Left lobe of liver (tissue), 2 donors: ENCODE results near the gene MET. TPM values are rescaled to one million over a fixed set of nuclear protein-coding genes. Genes with fewer than 3 reads are reported as not detected.
"Not testable (repeated sequence)": the region's sequence is repeated elsewhere in the genome, so short reads cannot be mapped to it uniquely, and the experiment has no call there.

Experiments used
- ATAC-seq: fragments of 200-7000 bp; cut with Tn5 transposase; one replicate; pipeline ENCODE4 v1.9.1; 2020; ENCODE audit warnings: mild to moderate bottlenecking, moderate library complexity
- DNase-seq: peaks from one replicate; pipeline ENCODE4 v3.0.0-alpha.2; 2020; ENCODE audit warnings: low spot score
- total RNA-seq: library from RNA; stranded (reverse); gene quantifications from one replicate; pipeline ENCODE4 v1.2.1, GENCODE V29; 2021
- donor health status: DM: no; HTN: no; CAD: no; lungs with moderate emphysema.
- donor health status: DM: no; HTN: yes; CAD: no.

The MET gene
- total RNA-seq, 1 donor from 2014 or later: 32.2 TPM

DNA sequence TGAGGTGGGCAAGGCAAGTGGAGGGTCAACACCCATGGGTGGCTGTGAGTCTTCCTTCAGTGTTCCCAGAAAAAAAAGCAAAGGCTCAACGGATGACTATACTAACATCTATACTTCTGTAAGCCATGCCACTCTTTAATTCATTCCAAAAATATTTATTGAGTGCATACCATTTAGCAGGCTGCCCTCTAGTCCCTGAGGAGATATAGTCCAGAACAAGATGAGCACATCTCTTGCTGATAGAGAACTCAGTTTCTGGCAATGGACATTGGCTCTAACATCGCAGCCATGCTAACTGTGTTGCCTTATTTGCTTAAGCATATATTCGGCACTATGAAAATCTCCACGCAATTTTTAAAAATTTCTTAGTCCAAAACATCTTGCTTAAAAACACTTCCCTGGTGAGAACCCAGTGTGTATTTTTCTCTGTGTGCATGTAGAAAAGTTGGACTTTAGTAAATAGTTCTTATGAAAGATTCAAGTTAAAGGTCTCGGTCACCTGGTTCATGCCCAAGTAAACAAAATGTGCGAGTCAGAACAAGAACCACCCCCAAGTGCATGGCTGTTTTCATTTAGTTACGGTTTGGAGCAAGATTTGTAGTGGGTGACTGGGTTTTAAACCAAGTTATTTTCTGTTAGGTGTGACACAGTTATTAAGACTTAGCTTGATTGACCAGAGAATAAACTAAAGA lies 69.8 kb downstream of the MET start:
- peak; percentile 65 for DNase-seq
- ATAC-seq: peak; percentile 79

DNA sequence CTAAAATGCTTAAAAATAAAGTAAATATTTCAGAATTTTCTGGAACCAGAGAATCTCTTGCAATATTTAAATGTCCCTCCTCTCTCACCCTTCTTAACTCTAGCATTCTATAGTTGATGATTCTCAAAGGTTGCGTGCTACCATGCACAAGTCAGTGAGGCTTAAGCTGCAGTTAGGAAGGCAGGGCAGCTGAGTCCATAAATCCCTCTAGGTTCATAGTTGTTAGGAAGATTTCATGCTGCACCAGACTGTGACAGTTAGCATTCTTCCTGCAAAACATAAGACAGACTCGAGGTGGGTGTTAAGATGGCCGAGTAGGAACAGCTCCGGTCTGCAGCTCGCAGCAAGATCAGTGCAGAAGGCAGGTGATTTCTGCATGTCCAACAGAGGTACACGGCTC lies 70.6 kb downstream of the MET start:
- ATAC-seq (no peak), DNase-seq (no peak)

DNA sequence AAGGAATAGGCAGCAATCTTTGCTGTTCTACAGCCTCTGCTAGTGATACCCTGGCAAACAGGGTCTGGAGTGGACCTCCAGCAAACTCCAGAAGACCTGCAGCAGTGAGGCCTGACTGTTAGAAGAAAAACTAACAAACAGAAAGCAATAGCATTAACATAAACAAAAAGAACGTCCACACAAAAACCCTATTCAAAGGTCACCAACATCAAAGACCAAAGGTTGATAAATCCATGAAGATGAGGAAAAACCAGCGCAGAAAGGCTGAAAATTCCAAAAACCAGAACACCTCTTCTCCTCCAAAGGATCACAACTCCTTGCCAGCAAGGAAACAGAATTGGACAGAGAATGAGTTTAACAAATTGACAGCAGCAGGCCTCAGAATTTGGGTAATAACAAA lies 71.8 kb downstream of the MET start:
- ATAC-seq, DNase-seq: not testable (repeated sequence)

DNA sequence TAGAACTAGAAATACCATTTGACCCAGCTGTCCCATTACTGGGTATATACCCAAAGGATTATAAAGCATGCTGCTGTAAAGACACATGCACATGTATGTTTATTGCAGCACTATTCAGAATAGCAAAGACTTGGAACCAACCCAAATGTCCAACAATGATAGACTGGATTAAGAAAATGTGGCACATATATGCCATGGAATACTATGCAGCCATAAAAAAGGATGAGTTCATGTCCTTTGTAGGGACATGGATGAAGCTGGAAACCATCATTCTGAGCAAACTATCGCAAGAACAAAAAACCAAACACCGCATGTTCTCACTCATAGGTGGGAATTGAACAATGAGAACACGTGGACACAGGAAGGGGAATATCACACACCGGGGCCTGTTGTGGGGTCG lies 74.4 kb downstream of the MET start:
- ATAC-seq, DNase-seq: not testable (repeated sequence)

DNA sequence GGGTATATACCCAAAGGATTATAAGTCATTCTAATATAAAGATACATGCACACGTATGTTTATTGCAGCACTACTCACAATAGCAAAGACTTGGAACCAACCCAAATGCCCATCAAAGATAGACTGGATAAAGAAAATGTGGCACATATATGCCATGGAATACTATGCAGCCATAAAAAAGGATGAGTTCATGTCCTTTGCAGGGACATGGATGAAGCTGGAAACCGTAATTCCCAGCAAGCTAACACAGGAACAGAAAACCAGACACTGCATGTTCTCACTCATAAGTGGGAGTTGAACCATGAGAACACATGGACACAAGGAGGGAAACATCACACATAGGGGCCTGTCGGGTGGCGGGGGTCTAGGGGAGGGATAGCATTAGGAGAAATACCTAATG lies 79.1 kb downstream of the MET start:
- ATAC-seq, DNase-seq: not testable (repeated sequence)

DNA sequence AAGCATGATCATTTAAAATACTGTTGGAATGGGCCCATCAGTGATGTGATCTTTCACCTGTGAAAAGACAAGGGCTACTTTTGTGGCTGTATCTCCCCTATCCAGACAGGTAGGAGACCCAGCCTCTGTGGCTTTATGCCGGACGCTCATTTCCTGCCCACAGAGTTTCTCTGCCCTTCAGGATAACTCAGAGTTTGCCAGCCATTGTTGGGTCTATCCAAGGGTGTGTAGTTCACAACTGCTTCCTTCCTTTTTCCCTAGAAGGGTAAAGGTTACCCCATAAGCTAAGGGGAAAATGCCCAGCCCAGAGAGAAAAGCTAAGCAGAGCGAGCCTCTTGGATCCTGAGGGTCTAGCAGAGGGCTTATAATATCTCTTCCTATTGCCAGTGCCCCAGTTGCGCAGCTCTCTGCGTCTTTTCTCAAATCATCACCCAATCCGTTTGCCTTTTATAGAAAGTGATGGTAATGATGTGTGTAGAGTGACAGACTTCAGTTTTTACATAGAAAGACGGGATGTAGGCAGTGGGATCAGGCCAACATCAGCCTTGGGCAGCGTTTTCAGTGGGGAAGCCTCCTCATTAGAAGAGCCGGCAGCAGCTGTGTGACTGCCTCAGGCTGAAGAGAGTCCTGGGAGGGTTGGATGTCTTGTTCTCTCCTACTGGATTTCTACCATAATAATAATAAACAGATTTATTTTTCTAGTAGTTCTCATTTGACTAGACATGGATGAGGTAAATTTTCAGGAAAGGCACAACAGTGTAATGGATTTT lies 80.5 kb downstream of the MET start:
- DNase-seq (no peak), ATAC-seq (no peak)

DNA sequence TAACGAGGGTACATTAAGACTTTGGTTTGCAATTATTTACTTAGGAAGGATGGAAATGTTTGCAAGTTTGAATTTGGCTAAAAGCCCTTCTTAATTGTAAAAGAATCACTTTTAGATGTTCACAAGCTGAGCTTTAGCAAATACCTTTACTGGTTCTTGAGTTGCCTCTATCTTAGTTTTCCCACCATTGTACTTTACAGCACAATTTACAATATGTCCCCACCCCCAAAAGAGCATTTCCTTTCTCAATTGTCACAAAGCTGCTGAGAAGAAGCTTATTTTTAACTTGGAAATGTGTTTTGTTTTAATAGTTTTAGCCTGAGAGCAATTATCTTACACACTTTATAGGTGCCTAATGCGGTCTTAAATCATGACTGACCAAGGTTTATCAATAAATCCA lies 81.1 kb downstream of the MET start:
- no peak for DNase-seq

DNA sequence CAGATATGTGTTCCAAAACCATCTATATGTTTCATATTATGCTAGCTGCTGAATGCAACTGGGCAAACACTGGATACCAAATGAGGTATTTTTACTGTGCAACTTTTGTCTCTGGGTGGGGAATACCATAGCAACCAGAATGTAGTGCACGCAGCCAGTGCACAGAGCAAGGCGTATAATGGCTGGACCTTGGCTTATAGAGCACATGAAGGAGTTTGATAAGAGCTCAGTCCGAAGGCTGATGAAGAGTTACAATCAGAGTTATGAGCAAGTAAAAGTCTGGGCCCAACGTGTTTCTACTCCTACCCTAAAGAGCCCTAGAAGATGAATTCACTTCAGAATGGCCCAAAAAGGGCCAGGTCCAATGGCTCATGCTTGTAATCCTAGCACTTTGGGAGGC lies 82.2 kb downstream of the MET start:
- ATAC-seq (no peak), DNase-seq (no peak)

More for the DNA sequence above, 81.1 kb downstream of the MET start:
- ATAC-seq: no peak

DNA sequence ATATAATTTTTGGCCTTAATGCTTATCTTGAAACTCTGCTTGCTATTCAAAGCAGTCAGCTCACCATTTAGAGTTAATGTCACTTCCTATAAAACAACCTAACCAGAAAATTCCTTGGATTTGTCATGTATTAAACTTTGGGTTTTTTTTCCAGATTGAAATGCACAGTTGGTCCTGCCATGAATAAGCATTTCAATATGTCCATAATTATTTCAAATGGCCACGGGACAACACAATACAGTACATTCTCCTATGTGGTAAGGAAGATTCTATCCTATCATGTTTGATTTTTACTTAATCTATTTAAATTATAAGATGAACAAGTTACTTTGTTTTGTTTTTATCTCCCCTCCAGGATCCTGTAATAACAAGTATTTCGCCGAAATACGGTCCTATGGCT lies 85.3 kb downstream of the MET start:
- DNase-seq (no peak), ATAC-seq (no peak)

DNA sequence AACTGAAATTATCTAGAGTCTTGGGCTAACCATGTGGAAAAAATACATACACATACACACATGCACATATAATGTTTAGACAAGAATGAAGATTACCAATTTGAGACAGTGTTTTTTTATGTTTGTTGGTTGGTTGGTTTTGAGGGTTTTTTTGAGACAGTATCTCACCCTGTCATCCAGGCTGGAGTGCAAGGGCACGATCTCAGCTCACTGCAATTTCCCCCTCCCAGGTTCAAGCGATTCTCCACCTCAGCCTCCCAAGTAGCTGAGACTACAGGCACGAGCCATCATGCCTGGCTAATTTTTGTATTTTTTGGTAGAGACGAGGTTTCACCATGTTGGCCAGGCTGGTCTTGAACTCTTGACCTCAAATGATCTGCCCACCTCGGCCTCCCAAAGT lies 87.6 kb downstream of the MET start:
- ATAC-seq, DNase-seq: not testable (repeated sequence)

DNA sequence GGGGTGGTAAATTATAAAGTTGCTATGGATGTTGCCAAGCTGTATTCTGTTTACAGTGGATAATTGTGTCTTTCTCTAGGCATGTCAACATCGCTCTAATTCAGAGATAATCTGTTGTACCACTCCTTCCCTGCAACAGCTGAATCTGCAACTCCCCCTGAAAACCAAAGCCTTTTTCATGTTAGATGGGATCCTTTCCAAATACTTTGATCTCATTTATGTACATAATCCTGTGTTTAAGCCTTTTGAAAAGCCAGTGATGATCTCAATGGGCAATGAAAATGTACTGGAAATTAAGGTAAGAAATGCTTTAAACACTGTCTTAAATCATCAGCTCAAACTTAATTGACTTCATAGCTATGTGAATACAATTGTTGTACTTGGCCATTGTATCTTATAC lies 91.0 kb downstream of the MET start:
- ATAC-seq: no peak
- DNase-seq: no peak

DNA sequence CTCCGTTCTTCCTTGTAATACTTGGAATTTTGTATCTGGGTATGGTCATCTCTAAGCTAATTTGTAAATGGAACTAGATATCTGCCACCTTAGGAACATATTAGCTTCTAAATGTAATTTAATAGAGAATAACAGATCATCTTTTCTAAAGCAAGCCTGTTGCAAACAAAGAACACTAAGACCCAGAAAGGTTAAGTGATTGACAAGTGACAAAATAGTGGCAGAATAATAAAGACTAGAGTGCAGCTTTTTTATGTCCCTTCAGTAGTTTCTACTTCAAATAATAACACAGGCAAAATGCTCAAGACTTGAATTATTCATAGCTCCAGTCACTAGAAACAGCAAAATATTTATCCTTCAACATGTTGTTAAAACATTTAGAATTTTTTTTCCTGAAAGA lies 91.7 kb downstream of the MET start:
- ATAC-seq (no peak), DNase-seq (no peak)

DNA sequence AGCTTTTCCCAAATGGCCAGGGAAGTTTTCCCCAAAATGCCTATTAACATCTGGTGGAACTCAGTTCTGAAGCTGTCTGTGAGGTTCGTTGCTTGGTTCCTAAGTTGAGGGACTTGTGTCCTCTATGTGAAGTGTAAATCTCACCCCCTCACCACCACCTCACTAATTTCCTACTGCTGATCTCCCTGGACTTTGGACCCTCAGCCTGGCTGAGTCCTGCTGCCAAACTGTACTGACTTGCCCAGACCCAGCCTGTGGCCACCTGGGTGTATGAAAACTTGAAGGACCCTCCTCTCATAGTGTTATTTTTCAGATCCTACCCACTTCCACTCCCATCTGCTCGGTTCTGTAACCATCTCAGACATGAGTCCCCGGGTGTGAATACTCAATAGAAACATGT lies 94.9 kb downstream of the MET start:
- DNase-seq: no peak
- peak; percentile 89 for ATAC-seq

DNA sequence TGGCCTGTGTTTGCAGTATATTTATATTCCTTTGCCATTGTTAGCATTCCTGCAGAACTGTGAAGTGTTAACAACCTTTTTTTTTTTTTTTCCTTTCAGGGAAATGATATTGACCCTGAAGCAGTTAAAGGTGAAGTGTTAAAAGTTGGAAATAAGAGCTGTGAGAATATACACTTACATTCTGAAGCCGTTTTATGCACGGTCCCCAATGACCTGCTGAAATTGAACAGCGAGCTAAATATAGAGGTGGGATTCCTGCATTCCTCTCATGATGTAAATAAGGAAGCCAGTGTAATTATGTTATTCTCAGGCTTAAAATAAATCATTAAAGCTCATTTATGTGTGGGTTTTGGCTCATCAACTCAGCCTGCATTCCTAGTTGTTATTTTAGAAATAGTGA lies 97.5 kb downstream of the MET start:
- no peak for ATAC-seq
- DNase-seq: no peak

DNA sequence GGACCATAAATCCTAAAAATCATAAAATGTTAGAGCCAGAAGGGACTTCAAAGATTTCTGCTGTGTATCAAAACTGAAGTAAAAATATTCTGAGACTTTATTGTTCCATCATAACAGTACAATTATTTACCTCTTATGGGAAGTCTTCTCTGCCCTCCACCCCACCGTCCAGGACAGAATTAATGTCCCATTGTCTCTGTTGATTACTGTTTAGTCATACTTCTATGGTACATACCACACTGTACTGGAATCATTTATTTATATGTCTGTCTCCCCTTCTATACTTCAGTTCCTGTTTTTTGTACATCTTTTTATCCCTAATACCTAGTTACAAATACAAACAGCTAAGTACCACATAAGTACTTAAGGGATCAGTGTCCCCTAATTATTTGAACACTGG lies 98.9 kb downstream of the MET start:
- DNase-seq (no peak), ATAC-seq (no peak)

DNA sequence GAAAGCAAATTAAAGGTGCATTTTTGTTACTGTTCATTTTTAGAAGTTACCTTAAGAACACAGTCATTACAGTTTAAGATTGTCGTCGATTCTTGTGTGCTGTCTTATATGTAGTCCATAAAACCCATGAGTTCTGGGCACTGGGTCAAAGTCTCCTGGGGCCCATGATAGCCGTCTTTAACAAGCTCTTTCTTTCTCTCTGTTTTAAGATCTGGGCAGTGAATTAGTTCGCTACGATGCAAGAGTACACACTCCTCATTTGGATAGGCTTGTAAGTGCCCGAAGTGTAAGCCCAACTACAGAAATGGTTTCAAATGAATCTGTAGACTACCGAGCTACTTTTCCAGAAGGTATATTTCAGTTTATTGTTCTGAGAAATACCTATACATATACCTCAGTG lies 99.6 kb downstream of the MET start:
- ATAC-seq (no peak), DNase-seq (no peak)

DNA sequence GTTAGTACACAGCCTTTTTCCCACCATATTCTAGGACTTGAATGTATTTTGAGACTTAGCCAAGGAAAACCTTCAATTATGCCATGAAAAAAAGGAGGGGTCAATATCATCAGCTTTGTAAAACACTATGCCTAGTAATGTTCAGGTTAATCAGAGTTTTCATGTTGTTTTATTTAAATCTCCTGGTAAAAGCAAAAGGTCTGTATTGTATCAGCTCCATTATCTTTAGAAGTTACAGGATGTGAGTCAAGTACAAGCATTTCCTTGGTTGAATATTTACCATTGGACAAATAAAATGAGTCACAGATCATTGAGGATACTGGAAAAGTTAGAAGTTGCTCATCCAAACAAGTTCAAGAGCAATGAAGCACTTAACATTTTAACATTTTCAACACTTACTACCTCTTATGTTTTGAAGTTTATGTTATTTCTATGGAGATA lies 100.4 kb downstream of the MET start:
- ATAC-seq (peak; percentile 88), DNase-seq (no peak)

DNA sequence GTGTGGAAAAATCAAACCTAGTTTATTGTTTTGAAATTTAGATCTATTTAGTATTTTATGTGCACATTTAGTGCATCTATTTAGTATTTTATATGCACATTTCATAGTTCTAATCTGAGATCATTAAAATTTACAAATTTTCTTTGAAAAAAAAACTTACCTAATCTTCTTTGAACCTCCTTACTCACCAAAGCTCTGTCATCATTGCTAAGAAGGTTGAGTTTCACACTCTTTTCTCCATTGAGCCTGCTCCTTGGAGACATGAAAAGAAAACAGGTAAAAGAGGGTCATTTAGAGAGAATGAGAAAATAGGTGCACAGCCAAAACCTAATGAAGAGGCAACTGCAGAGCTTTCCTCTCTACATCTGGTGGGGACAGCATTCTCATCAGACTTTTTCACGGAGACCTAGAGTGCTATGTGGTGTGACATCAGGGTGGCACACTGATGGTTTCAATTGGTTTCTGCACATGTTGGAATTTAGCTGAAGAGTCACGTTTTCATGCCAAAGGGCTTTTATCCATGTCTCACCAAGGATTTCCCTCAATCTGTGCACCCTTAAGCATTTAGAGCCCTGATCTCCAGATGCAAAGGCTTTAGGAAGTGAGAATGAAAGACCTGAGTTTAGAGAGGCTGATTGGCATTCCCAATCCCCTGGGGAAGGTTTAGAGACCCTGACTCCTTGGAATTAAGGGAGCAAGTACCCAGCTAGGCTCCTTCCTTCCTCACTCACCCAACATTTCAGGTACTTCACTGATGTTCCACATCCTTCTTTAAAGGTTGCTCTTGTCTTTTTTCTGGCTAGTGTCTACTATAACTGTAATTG lies 101.1 kb downstream of the MET start:
- no peak for DNase-seq
- ATAC-seq: no peak

DNA sequence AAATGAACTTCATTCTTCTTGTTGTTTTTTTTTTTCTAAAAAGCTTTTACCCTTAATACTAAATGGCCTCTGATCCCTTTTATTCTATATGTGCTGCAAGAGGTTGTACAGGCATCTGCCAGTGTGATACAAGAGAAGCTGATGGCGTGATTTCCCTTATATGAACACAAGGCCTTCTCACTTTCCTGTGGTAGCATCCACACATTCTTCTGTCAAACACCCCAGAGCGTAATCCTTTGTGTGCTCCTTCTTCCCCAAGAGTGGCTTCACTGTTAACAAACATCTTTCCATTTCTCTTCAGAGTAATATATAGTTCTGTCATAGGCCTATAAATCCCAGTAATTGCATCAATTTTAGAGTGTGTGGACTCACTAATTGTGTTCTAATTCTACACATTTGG lies 104.0 kb downstream of the MET start:
- ATAC-seq (no peak), DNase-seq (no peak)

DNA sequence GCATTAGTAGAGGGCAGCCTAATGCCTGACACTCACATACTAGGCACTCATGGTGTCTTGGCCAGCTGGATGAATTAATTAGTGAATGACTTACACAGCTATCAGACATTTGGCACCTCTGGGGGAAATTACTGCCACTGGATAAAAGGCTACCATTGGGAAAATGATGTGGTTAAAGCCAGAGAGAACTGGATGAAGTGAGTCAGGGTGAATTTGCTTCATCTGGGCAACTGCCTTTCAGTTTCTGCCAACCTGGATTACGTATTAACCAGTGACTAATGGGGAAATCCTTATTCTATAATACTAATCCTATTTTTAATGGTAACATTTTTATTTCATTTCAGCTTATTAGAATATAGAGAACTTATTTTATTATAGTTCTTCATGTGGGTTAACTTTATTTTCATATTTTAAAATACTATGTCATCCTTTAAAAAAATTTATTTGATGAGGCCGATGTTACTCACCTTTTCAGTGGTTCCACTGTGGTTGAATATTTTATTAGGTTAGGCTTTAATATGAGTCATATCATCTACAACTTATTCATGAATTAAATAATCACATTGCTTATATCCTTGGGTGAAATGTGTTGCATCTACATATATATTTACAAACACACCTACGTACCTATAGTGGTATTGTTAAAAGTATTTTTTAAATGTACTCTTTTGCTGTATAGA lies 104.8 kb downstream of the MET start:
- ATAC-seq: peak; percentile 59
- no peak for DNase-seq

DNA sequence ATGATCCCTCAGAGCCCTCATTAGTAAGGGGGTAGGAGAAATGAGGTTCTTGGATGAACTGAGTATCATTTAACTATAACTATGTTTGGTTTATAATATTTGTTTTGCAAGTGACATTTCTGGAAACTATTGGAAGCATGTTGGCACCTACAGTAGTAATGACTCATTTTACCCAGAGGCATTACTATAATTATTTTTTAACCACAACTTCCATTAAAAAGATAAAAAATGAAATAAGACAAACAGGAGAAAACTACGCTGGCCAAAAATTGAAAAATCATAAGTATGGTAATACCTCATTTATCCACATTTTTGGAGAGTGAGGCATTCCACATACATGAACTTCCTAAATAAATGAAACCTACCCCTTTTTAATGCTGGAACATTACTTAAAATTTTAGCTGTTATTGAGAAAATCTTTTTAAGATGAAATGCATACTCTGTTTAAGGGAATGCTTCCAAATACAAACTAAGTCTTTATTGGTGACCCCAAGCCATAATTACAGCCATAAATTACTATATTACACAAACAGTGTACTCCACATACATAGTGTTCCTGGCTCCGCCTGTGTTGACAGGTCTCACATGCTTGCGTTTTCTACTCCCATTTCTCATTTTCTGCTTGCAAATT lies 105.8 kb downstream of the MET start:
- DNase-seq (no peak), ATAC-seq (no peak)
